ENCODE data around the gene PCNT.
"Not testable (repeated sequence)": the region's sequence is repeated elsewhere in the genome, so short reads cannot be mapped to it uniquely, and the experiment has no call there.

Gene PCNT

DNA sequence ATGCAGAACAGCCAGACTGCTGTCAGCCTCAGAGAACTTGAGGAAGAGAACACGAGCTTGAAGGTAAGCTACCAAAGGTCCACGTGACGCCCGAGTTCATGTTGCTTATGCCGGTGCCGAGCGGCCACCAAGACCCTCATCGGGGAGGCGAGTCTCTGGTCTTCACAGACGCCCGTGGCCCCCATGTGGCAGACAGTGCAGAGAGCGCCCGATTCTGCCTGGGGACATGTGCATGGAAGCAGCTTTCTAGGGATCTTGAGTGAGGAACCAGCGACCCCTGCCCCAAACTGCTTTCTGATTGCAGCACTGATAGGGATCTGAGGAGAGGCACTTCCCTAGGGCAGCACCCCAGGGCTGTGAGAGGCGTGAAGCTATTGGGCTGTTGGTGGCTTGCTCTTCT, 78.5 kb downstream of the PCNT start:
- DNase-seq (ENCODE audit: low spot score), result no peak

DNA sequence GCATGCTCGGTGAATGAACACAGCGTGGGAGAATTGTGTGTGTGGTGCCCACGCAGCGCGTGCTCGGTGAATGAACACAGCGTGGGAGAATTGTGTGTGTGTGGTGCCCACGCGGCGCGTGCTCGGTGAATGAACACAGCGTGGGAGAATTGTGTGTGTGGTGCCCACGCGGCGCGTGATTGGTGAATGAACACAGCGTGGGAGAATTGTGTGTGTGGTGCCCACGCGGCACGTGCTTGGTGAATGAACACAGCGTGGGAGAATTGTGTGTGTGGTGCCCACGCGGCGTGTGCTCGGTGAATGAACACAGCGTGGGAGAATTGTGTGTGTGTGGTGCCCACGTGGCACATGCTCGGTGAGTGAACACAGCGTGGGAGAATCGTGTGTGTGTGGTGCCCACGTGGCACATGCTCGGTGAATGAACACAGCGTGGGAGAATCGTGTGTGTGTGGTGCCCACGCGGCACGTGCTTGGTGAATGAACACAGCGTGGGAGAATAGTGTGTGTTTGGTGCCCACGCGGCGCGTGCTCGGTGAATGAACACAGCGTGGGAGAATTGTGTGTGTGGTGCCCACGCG, 79.4 kb downstream of the PCNT start:
- not testable (repeated sequence) for DNase-seq (ENCODE audit: low spot score)

DNA sequence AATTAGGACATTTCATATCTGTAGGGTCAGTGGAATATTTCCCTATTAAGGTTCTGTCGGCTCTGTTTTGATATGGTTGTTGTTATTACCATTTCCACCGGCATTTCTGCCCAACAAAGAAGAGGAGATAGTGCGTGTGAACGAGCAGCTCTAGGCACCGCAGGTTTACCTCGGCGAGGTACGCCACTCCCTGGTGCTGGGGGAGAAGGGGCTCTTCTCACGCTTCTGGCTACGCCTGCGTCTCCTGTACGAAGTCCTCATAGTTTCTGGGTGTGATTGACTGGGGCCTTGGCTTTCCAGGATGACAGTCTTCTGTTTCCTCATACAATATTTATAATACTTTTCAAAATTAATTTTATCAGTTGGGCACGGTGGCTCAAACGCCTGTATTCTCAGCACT, 80.3 kb downstream of the PCNT start:
- DNase-seq (ENCODE audit: low spot score), result no peak

DNA sequence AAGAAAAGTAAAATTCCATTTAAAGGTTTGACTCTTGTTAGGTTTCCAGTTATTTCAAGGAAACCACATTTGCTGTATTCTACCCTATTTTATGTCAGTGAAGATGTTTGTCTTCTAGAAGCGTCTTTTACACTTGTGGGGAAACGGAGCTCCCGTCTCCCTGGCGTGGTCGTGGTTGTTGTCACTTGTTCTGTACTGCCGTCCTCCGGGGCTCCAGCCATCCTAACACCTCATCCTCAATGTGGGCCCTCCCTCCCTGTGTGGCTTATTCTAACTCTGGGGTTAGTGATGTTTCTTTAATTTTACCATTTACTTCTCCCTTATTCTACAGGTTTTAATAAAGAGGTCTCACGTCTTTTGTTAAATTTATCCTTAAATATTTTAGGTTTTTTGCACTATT, 82.0 kb downstream of the PCNT start:
- DNase-seq (ENCODE audit: low spot score), result no peak

DNA sequence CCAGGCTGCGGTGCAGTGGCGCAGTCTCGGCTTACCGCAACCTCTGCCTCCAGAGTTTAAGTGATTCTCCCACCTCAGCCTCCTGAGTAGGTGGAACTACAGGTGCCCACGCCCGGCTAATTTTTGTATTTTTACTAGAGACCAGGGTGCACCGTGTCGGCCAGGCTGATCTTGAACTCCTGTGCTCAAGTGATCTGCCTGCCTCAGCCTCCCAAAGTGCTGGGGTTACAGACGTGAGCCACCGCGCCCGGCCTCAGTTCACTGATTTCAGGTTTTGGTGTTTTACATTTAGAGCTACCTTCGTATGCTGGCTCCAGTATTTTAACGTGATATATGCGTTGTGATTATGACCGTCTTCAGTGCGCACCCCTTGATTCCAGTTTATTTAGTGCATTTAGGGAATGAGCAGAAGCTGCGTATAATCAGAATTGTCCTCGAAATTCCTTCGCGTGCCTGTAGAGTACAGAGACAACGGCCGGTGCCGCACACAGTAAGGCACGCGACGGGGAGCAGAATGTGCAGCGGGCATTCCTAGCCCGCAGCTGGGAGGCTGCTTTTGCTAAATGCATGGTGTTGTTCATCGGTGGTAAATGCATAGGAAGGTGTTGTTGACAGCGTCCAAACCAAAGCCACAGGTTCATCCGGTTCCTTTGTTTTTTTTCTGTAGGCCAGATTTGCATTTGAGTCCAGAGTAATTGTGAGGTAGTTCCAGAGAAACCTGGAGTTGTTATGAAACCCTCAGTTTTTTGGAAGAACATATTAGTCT, 85.9 kb downstream of the PCNT start:
- DNase-seq (ENCODE audit: low spot score), result no peak

DNA sequence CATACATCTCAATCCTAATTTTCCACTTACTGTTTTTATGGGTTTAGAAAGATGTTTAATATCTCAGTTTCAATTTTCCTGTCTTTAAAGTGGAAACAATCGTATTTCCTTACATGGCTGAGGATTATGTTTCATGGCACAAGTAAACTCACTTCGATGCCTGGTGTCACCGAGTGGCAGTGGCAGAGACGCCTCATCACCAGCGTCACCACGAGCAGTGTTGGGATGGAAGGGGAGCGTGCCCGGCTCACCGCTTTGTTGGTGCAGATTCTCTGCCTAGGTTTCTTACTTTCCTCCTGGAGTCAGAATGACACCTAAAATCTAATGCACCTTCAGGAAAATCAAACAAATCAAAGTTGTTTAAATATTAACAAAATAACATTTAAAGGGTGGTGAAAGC, 86.6 kb downstream of the PCNT start:
- no peak for DNase-seq (ENCODE audit: low spot score)

DNA sequence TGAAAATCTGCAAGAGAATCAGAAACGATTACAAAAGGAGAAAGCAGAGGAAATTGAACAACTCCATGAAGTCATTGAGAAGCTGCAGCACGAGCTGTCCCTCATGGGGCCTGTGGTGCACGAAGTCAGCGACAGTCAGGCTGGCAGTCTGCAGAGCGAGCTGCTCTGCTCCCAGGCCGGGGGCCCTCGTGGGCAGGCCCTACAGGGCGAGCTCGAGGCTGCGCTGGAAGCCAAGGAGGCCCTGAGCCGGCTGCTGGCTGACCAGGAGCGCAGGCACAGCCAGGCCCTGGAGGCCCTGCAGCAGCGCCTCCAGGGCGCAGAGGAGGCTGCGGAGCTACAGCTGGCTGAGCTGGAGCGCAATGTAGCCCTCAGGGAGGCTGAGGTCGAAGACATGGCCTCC, 87.3 kb downstream of the PCNT start:
- no peak for DNase-seq (ENCODE audit: low spot score)

DNA sequence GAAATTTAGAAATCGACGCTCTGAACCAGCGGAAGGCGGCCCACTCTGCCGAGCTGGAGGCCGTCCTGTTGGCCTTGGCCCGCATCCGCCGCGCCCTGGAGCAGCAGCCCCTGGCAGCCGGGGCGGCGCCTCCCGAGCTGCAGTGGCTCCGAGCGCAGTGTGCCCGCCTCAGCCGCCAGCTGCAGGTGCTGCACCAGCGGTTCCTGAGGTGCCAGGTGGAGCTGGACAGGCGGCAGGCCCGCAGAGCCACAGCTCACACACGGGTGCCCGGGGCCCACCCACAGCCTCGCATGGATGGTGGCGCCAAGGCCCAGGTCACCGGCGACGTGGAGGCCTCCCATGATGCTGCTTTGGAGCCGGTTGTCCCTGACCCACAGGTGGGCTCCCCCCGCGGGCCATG, 87.7 kb downstream of the PCNT start:
- no peak for DNase-seq (ENCODE audit: low spot score)

DNA sequence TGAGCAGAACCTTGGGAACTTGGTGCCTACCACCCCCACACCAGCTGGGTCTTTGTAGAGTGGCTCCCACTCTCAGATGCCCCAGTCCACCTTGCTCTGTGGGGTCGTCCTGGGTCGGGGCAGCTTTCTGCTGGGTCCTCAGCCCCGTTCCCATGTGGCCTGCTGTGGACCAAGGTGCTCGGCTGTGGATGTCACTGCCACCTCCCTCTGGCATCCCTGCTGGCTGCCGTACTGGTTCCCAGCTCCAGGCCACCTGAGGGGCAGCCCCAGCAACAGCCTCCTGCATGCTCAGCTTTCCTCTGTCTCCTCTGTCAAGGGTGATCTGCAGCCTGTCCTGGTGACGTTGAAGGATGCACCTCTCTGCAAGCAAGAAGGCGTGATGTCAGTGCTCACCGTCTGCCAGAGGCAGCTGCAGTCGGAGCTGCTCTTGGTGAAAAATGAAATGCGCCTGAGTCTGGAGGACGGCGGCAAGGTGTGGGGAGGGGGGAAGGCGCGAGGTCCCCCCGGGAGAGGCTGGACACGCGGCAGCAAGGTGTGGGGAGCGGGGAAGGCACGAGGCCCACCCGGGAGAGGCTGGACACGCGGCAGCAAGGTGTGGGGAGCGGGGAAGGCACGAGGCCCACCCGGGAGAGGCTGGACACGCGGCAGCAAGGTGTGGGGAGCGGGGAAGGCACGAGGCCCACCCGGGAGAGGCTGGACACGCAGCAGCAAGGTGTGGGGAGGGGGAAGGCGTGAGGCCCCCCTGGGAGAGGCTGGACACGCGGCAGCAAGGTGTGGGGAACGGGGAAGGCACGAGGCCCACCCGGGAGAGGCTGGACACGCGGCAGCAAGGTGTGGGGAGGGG, 88.8 kb downstream of the PCNT start:
- DNase-seq (ENCODE audit: low spot score), result no peak

DNA sequence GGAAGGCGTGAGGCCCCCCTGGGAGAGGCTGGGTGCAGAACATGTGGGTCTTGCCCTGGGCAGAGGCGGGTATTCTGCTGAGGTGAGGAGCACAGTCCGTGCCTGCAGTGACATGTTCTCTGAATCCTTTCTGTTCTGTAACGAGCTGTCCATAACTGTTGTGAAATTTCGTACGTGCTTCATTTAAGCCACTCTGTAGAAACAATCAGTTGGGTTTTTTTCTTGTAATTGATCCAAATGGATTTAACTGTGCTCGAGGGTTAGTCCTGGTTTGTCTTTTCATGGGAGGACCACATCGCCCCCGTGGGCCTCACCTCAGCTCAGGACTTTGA, 89.4 kb downstream of the PCNT start:
- DNase-seq (ENCODE audit: low spot score), result no peak

DNA sequence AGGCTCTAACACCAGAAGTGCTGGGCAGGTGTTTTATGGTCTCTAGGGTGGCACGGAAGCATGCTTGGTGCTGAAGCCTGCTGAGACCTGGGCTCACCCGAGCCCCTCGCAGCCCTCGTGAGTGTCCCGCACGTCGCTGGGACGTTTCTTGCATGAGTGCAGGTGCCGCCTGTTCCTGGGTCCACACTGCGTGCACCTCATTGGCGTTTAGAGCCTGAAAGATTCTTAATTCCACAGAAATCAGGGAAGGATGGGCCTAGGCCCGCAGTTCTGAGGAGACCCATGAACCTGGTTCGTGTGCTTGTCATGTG, 91.0 kb downstream of the PCNT start:
- DNase-seq (ENCODE audit: low spot score), result no peak

DNA sequence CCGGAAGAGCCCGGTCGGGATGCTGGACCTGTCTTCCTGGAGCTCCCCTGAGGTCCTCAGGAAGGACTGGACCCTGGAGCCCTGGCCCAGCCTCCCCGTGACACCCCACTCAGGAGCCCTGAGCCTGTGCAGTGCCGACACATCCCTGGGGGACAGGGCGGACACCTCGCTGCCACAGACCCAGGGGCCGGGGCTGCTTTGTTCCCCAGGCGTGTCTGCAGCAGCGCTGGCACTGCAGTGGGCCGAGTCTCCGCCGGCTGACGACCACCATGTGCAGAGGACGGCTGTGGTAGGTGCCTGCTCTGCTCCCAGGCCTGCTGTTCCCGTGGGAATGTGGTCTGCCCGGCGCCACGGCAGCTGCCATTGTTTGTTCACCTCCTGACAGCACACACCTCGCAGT, 92.6 kb downstream of the PCNT start:
- DNase-seq (ENCODE audit: low spot score), result no peak

DNA sequence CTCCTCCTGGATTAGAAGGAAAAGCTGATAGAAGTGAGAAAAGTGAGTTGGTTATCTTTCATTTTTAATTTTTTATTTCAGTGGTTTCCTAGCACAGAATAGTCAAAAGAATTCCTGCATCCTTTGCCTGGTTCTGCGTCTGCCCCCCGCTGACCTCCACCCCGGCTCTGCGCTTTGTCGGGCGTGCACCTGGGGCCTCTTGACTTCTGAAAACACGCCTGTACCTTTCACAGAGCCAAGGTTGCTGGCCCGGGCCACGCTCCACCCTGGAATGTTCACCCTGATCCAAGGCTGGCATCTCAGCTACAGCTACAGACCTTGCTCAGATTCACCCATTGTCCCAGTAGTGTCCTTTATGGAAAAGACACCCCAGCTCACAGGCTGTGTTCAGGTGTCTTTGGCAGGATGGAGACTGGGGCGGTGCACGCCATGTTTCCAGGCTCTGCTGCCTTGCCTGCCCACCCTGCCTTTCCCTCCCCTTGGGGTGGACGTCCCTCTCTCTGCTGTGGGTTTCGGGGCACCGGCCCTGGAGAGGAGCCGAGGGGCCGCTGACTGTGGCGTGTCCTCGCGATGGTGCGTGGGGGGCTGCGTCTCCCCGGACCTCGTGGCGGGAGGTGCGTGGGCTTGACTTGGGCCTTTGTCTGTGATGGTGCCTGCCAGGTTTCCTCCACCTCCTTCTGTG, 94.5 kb downstream of the PCNT start:
- no peak for DNase-seq (ENCODE audit: low spot score)

DNA sequence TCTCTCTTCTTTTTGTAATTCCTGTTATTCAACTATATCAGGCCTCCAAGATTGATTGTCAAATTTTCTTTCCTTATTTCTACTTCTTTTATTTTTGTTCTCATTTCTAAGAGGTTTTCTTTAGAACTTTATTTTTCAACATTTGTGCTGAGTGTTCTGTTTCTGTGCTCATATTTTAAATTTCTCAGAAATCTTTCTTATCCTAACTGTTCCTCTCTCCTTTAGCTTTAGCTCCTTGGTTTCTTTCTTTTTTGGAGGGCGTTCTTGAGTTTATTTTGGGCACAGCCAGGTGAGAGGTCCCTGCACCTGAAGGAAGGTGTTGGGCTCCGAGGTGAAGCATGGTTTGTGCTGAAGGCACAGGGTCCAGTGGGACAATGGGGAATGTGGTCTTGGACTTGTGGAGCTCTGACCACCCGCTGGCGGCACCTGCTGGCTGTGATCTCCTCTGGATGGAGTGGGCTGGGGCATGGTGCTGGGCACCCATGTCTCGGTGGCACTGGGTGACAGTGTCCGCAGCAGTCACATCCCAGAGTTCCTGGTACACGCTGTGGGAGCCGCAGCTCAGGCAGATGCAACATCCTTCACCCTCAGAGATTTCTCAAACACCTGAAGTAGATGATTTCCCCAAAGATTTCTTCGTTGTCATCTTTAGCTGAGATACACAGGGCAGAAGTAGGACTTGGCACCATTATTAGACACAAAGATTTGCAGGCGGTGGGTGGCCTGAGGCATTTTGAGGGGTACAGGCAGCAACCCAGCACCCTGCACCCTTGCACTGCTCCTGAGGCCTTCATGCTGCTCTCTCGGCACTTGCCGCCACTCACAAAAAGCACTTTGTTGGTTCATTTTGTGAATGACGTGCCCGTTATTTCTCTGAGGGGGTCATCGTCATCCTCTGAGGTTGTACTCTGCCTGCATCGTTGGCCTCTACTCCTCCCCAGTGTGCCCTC, 96.6 kb downstream of the PCNT start:
- no peak for DNase-seq (ENCODE audit: low spot score)

DNA sequence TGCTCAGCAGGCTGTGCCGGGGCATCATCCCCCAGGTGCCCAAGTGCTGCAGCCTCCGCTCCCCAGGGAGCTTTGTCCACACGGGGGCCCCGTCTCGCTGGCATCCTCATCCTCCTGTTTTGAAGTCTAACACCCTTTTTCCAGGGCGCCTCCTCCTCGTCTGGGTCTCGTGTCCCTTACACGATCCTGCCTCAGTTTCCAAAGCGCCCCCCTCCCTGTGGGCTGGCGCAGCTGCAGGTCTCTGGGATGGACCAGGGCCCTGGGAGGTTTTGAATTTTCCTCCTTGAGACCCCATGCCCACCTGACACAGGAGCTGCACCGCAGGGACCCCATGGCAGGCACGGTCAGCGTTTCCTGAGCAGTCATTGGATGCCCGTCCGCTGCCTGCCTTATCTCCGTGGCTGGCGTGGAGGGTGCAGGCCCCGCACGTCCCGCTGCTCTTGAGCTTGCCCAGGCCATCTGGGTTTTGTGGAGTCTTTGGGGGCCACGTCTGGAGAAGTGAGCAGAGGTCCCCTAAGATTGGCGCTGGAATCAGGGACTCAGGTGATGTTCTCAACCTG, 97.3 kb downstream of the PCNT start:
- no peak for DNase-seq (ENCODE audit: low spot score)

DNA sequence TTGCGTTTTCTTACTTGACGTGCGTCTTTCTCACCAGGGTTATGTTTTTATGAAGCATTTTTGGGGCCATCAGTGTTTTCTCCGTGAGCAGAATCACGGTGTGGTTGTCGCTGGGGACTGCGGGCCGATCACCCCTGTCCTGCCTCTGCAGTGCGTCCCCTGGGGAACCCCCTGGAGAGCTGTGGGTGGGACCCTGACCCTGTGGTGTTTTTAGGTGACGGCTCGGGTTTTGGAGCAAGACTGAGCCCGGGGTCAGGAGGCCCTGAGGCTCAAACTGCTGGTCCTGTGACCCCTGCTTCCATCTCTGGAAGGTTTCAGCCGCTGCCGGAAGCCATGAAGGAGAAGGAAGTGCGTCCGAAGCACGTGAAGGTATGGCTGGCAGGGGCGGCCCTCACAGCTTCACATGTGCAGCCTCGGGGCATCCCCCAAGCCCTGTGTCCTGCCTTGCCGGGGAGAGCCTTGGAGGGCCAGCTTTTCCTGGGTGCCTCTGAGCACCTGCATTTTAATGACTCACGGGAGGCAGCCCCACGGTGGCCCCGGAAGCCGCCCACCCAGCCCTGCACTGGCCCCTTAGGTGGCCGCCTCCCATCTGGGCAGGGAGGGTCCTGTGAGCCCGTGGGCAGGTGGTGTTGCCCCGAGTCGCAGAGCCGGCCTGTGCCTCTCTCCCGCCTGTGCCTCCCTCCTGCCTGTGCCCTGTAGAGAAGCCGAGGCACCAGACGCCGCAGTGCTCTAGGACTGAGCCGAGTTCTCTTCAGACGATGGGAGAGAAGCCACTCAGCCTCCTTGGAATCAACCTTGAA, 98.0 kb downstream of the PCNT start:
- DNase-seq (ENCODE audit: low spot score), result no peak

DNA sequence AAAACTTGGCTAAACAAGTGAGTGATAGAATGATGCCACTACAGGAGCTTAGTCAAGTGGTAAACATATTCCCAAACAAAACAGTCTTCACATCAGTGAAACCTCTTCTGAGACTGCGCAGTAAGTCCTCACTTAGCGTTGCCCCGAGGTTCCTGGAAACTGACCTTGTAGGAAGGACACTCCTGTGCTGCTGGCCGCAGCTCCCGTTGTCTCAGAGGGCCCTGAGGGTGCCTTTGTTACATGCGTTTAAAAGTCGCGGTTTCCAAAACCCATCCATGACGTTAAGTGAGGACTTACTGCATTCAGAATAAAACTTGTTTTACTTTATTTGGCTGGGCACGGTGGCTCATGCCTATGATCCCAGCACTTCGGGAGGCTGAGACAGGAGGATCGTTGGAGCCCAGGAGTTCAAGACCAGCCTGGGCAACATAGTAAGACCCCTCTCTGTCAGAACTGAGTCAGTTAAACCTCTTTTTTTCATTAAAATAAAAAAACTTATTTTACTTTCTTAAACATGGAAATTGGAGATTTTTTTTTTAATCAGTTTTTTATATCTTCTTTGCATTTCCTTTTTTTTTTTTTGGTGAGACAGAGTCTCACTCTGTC, 98.8 kb downstream of the PCNT start:
- no peak for DNase-seq (ENCODE audit: low spot score)

DNA sequence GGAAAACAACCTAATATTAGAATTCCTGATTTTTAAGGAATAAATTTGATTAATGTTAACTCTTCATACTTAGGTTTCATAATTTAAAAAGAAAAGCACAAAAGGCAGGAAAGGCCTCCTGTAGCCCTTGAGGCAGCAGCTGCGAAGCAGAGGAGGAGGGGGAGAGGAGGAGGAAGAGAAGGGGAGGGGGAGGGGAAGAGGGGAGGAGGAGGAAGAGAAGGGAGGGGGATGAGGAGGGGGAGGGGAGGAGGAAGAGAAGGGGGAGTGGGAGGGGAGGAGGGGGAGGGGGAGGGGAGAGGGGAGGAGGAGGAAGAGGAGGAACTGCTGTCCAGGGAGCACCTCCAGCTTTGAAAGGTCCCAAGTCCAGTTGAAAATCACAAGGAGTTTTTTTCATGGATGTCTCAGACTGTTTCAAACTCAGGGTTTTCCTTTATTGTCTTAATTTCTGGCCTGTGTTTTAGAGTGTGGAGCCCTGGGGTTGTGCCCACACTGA, 99.6 kb downstream of the PCNT start:
- DNase-seq (ENCODE audit: low spot score), result no peak

DNA sequence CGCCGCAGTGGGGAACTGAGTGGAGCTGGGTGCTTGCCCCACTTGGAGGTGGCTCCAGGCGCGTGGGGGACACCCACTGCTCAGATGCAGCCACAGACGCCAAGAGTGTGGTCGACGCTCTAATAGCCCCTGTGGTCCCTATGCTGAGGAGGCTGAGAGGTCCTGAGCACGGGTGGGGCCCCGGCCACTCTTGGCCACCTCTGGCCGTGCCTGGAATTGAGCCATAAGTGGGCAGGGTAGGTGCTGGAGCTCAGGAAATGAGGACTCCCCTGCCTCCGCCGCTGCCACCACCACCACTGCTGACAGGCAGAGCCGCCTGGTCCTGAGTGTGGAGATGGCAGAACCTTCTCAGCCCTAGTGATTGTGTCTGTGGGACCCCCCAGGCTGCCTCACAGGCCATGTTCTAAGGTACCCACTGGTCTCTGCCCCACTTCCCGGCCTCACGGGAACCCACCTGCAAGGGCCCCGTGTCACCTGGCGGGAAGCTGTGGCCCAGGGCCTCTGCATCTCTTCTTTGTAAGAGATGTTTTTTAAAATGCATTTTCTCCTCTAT, 100.2 kb downstream of the PCNT start:
- no peak for DNase-seq (ENCODE audit: low spot score)

Measured in SK-N-DZ (cell line).